GM12878 (cell line): ENCODE results near the gene INPP5D. TPM values are rescaled to one million over a fixed set of nuclear protein-coding genes. Genes with fewer than 3 reads are reported as not detected.

ENCODE experiments used
- ATAC-seq: fragments of 200-7000 bp; cut with Tn5 transposase; 3 replicates; pipeline ENCODE4 v1.9.1; 2020; ENCODE audit warnings: mild to moderate bottlenecking, moderate library complexity
- BruUV-seq: library from RNA; stranded (reverse); fragments of 400-500 nt; replicated peaks from 2 replicates; lab custom pipeline; 2021; lab: Mats Ljungman, UMichigan
- CTCF ChIA-PET: fragments of 300-600 bp; sonication (Branson Sonifier 250); formaldehyde crosslinking; extraction: SDS; loops from one replicate; lab custom pipeline; 2021; ENCODE audit warnings: inconsistent platforms; lab: Yijun Ruan, JAX
- POLR2A ChIA-PET: fragments of 350-600 bp; formaldehyde crosslinking; extraction: SDS; loops from one replicate; lab custom pipeline; 2021; ENCODE audit warnings: inconsistent platforms; lab: Charles Lee
- RAD21 ChIA-PET: fragments of 300-600 bp; sonication (Branson Sonifier 250); formaldehyde crosslinking; loops from one replicate; lab custom pipeline; 2023; ENCODE audit warnings: antibody characterized with exemption; ENCODE audit not compliant: unreplicated experiment; lab: Charles Lee
- SMC1A ChIA-PET: fragments of 300-600 bp; sonication (Branson Sonifier 250); formaldehyde crosslinking; loops from one replicate; lab custom pipeline; 2023; ENCODE audit not compliant: unreplicated experiment, uncharacterized antibody; lab: Charles Lee
- DNase-seq: peaks from one replicate; pipeline ENCODE4 v3.0.0-alpha.2; 2011; ENCODE audit warnings: low read depth, low spot score
- FAIRE-seq: peaks from 3 replicates; lab custom pipeline; 2011; peaks lifted over from hg19 to GRCh38; lab: Jason Lieb, UNC
- H2AFZ ChIP-seq: 2 replicates; pipeline ENCODE4 v1.6.0; 2011; ENCODE audit warnings: low read depth, low read length, control low read depth; ENCODE audit not compliant: control insufficient read depth
- H3K27ac ChIP-seq: 2 replicates; pipeline ENCODE4 v1.5.1; 2011; ENCODE audit warnings: control low read depth; ENCODE audit not compliant: control insufficient read depth, insufficient read depth
- H3K27me3 ChIP-seq, 2 experiments: replicated peaks in 1 of 2; 2 replicates each; pipeline versions ENCODE4 v1.6.0 to v1.6.1; 2011; ENCODE audit warnings: low read length in 1 of 2; ENCODE audit not compliant: control insufficient read depth in 2 of 2, insufficient read depth in 2 of 2
- H3K36me3 ChIP-seq, 2 experiments: 2 replicates each; pipeline ENCODE4 v1.5.1; 2011; ENCODE audit warnings: low read length in 1 of 2; ENCODE audit not compliant: control insufficient read depth in 2 of 2, insufficient read depth in 2 of 2
- H3K4me1 ChIP-seq: 2 replicates; pipeline ENCODE4 v1.6.1; 2011; ENCODE audit warnings: mild to moderate bottlenecking, low read length, moderate library complexity, mixed read lengths; ENCODE audit not compliant: control insufficient read depth, insufficient read depth
- H3K4me2 ChIP-seq: 2 replicates; pipeline ENCODE4 v1.6.0; 2011; ENCODE audit warnings: control low read depth; ENCODE audit not compliant: control insufficient read depth, insufficient read depth
- H3K4me3 ChIP-seq: fragments of 200-600 bp; sonication (generic); 2 replicates; pipeline ENCODE4 v1.5.1; 2016
- H3K79me2 ChIP-seq: 2 replicates; pipeline ENCODE4 v1.6.0; 2011; ENCODE audit warnings: low read length; ENCODE audit not compliant: control insufficient read depth, insufficient read depth
- H3K9ac ChIP-seq: 2 replicates; pipeline ENCODE4 v1.8.0; 2011; ENCODE audit warnings: low read length, control low read depth, mixed read lengths; ENCODE audit not compliant: control insufficient read depth, insufficient read depth
- H3K9me3 ChIP-seq: replicated peaks from 3 replicates; pipeline ENCODE4 v1.5.1; 2011; ENCODE audit warnings: mild to moderate bottlenecking, low read length; ENCODE audit not compliant: control insufficient read depth, insufficient read depth
- H4K20me1 ChIP-seq: 2 replicates; pipeline ENCODE4 v1.6.0; 2011; ENCODE audit not compliant: control insufficient read depth, insufficient read depth
- CHD1 ChIP-seq: IDR thresholded peaks from 2 replicates; pipeline ENCODE4 v1.6.1; 2012; ENCODE audit warnings: low read depth, low read length, improper control_type of control experiment
- ELK1 ChIP-seq: IDR thresholded peaks from 2 replicates; pipeline ENCODE4 v1.6.1; 2012; ENCODE audit warnings: low read depth, low read length, improper control_type of control experiment
- GABPA ChIP-seq: IDR thresholded peaks from 2 replicates; pipeline ENCODE4 v1.6.1; 2014; ENCODE audit warnings: antibody characterized with exemption, low read depth, mild to moderate bottlenecking, inconsistent platforms
- JUNB ChIP-seq: IDR thresholded peaks from 2 replicates; pipeline ENCODE4 v1.6.1; 2016; ENCODE audit warnings: antibody characterized with exemption, mild to moderate bottlenecking
- JUND ChIP-seq: IDR thresholded peaks from 2 replicates; pipeline ENCODE4 v1.6.1; 2012; ENCODE audit warnings: low read depth, mild to moderate bottlenecking, low read length, improper control_type of control experiment, moderate library complexity
- RAD21 ChIP-seq: IDR thresholded peaks from 2 replicates; pipeline ENCODE4 v1.6.1; 2011; ENCODE audit warnings: mild to moderate bottlenecking, low read depth, low read length, moderate library complexity; ENCODE audit not compliant: insufficient read depth
- ZBTB33 ChIP-seq: fragments of 450-650 bp; IDR thresholded peaks from 2 replicates; pipeline ENCODE4 v1.6.1; 2017; ENCODE audit warnings: mild to moderate bottlenecking
- WGBS: methylation state at CpG from one replicate; pipeline ENCODE4 v1.1.6; 2016; ENCODE audit warnings: low lambda C conversion rate; ENCODE audit not compliant: insufficient replicate concordance, insufficient coverage; ENCODE audit errors: missing lambda C conversion rate; 5-methylcytosine and 5-hydroxymethylcytosine counted together
- in situ Hi-C: fragments of 300-500 bp; cut with MboI; formaldehyde crosslinking; loops from 9 replicates; pipeline ENCODE4 v1.14.3; 2018; ENCODE audit warnings: mixed read lengths
- intact Hi-C: fragments of 100-400 bp; cut with micrococcal nuclease; formaldehyde crosslinking; loops from one replicate; pipeline ENCODE4 v1.14.2; 2022; ENCODE audit not compliant: unreplicated experiment
- polyA plus RNA-seq, 11 experiments: library from polyadenylated mRNA; depleted of rRNA in 4 of 11; unstranded in 6 of 11; stranded (reverse) in 5 of 11; fragments of >200 nt; fragmentation: Nextera tagmentation in 4 of 11; fragmentation: Illumina TruSeq in 1 of 11; extraction: Ambion mirVana in 4 of 11; extraction: Trizol in 1 of 11; gene quantifications; 1 replicate in 1 of 11; 2 replicates in 10 of 11; pipeline versions ENCODE4 v1.2.1 to v1.2.3, GENCODE V29; 2011 to 2016; ENCODE audit warnings: inconsistent platforms in 2 of 11, missing spikeins in 2 of 11, low read depth in 1 of 11
- total RNA-seq, 4 experiments: library from RNA; depleted of rRNA in 3 of 4; stranded (reverse); fragments of >200 nt in 3 of 4; fragmentation: Illumina TruSeq in 1 of 4; extraction: Trizol in 1 of 4; gene quantifications; 2 replicates each; pipeline versions ENCODE4 v1.2.1 to v1.2.3, GENCODE V29; 2013 to 2021

Gene INPP5D
- total and polyA plus RNA-seq, 10 of the 15 experiments (the other 5 are each of a cell fraction or from before 2014, with no cell fraction given) = 11.8 to 139 (median 88.8) TPM

- FAIRE-seq (no peak), DNase-seq (no peak), ATAC-seq (no peak)
- no peak for TF ChIP-seq JUND
- ChIA-PET SMC1A (interaction anchor here (0.6 to 1.8 kb wide), 6 partner anchors 12 to 251 kb away, joined by 3 to 9 read pairs (median 3); partner anchors contain the start of gene ATG16L1), CTCF (interaction anchor here (0.7 to 1.9 kb wide), 4 partner anchors 19 to 237 kb away, joined by 3 to 7 read pairs (median 4); no protein-coding TSS in a partner anchor), RAD21 (no interaction called here), POLR2A (interaction anchor here (0.6 to 0.9 kb wide), 2 partner anchors 12 to 13 kb away, joined by 3 to 5 read pairs; partner anchors contain the start of gene INPP5D)
- H3K79me2 ChIP-seq = no peaks in the 10 kb centered on the region
- H3K9ac ChIP-seq = no peak overlapping the region
- H3K4me2 ChIP-seq = no peak overlapping the region
- H3K9me3 ChIP-seq = no peaks in the 10 kb centered on the region
- no peaks in the 10 kb centered on the region for H3K4me1 ChIP-seq
- H4K20me1 ChIP-seq = no peaks in the 10 kb centered on the region; the same call in 1 of the 2 replicates
- no peak overlapping the region for H2AFZ ChIP-seq
- 45% methylated on average over 10 of the region's 10 CpGs for WGBS
- H3K36me3 ChIP-seq = no peaks in the 10 kb centered on the region
- no TSS peak for BruUV-seq
- 0 out of 4 replicates have a peak, but pooled peaks cover 0 to 2% of the 10 kb centered on the region in 2 experiments for H3K27me3 ChIP-seq
- in situ Hi-C loops = no loop called here
- no peak overlapping the region for H3K4me3 ChIP-seq
- intact Hi-C loops = no loop called here
- no peak overlapping the region for H3K27ac ChIP-seq
Measured at GRCh38 chr2:233048569-233049193, 11.5 kb upstream of the INPP5D start.

GRCh38 chr2:233049194-233049761, 10.9 kb upstream of the INPP5D start:
- BruUV-seq = no TSS peak
- RAD21 ChIA-PET = no interaction called here
- H3K27me3 ChIP-seq = 0 out of 4 replicates have a peak, but pooled peaks cover 0 to 2% of the 10 kb centered on the region in 2 experiments
- FAIRE-seq = peak; percentile 13
- H2AFZ ChIP-seq = no peak overlapping the region
- H4K20me1 ChIP-seq = no peaks in the 10 kb centered on the region; the same call in 1 of the 2 replicates
- H3K36me3 ChIP-seq = no peaks in the 10 kb centered on the region
- no peaks in the 10 kb centered on the region for H3K4me1 ChIP-seq
- CTCF ChIA-PET = interaction anchor here (0.8 to 1.9 kb wide), 4 partner anchors 20 to 201 kb away, joined by 3 to 7 read pairs (median 4); no protein-coding TSS in a partner anchor
- H3K27ac ChIP-seq = no peak overlapping the region
- SMC1A ChIA-PET = interaction anchor here (1.6 to 1.8 kb wide), 3 partner anchors 11 to 202 kb away, joined by 3 to 9 read pairs (median 3); partner anchors contain the start of genes ATG16L1 and INPP5D
- no peak overlapping the region for H3K4me2 ChIP-seq
- no peaks in the 10 kb centered on the region for H3K79me2 ChIP-seq
- POLR2A ChIA-PET = interaction anchor here (0.6 to 0.9 kb wide), 3 partner anchors 11 to 52 kb away, joined by 3 to 5 read pairs (median 3); partner anchors contain the start of gene INPP5D
- H3K9ac ChIP-seq = no peak overlapping the region
- in situ Hi-C loops (no loop called here), intact Hi-C loops (no loop called here)
- 34% methylated on average over 4 of the region's 4 CpGs for WGBS
- no peaks in the 10 kb centered on the region for H3K9me3 ChIP-seq
- no peak overlapping the region for H3K4me3 ChIP-seq
- DNase-seq = no peak
- ATAC-seq = peak; percentile 51; the same call in 2 of the 3 replicates
- TF ChIP-seq ZBTB33 = no peak
- TF ChIP-seq CHD1 = no peak
- TF ChIP-seq RAD21 = 0 out of 2 replicates have a peak, but pooled peaks have one; percentile 11
- TF ChIP-seq GABPA = no peak
- TF ChIP-seq ELK1 = no peak
- TF ChIP-seq JUNB = no peak
